HepG2 (cell line): ENCODE results near the gene ASXL3. TPM values are rescaled to one million over a fixed set of nuclear protein-coding genes. Genes with fewer than 3 reads are reported as not detected.

Experiments used
- ATAC-seq: fragments of 200-7000 bp; cut with Tn5 transposase; 3 replicates; pipeline ENCODE4 v1.9.1; 2020; ENCODE audit warnings: mild to moderate bottlenecking, moderate library complexity
- BruUV-seq: library from RNA; stranded (reverse); fragments of 400-500 nt; replicated peaks from 2 replicates; lab custom pipeline; 2021; lab: Mats Ljungman, UMichigan
- CTCF ChIA-PET: fragments of 300-600 bp; formaldehyde crosslinking; extraction: SDS; loops from one replicate; lab custom pipeline; 2021; ENCODE audit warnings: low total read pairs, inconsistent platforms, low intra/inter-chr PET ratio; lab: Yijun Ruan, JAX
- POLR2A ChIA-PET: fragments of 350-600 bp; sonication (Branson Sonifier 250); formaldehyde crosslinking; loops from one replicate; lab custom pipeline; 2020; ENCODE audit warnings: antibody characterized with exemption, inconsistent platforms; lab: Yijun Ruan, JAX
- DNase-seq: peaks from one replicate; pipeline ENCODE4 v3.0.0-alpha.2; 2015; ENCODE audit warnings: low spot score
- FAIRE-seq: peaks from 3 replicates; lab custom pipeline; 2011; peaks lifted over from hg19 to GRCh38; lab: Jason Lieb, UNC
- H2AFZ ChIP-seq: one replicate; pipeline ENCODE4 v1.6.1; 2011; ENCODE audit warnings: low read length, inconsistent platforms
- H3K27ac ChIP-seq: fragments of 300-600 bp; 3 replicates; pipeline ENCODE4 v1.8.0; 2011; ENCODE audit warnings: mixed run types, mild to moderate bottlenecking, mixed read lengths, low read length, inconsistent platforms; ENCODE audit not compliant: insufficient read depth; ENCODE audit errors: extremely low read length
- H3K27me3 ChIP-seq, 2 experiments: fragments of 200-600 bp in 1 of 2; 2 replicates in 1 of 2; 3 replicates in 1 of 2; pipeline versions ENCODE4 v1.6.0 to v1.8.0; 2011; ENCODE audit warnings: low read length in 2 of 2, mild to moderate bottlenecking in 2 of 2, moderate library complexity in 2 of 2, inconsistent platforms in 1 of 2; ENCODE audit not compliant: insufficient read depth in 2 of 2, control insufficient read depth in 1 of 2
- H3K36me3 ChIP-seq, 2 experiments: fragments of 200-600 bp in 1 of 2; replicated peaks in 1 of 2; 2 replicates in 1 of 2; 3 replicates in 1 of 2; pipeline versions ENCODE4 v1.5.1 to v1.8.0; 2011; ENCODE audit warnings: low read length in 2 of 2, inconsistent platforms in 1 of 2; ENCODE audit not compliant: insufficient read depth in 2 of 2, control insufficient read depth in 1 of 2
- H3K4me1 ChIP-seq: 2 replicates; pipeline ENCODE4 v1.5.1; 2012; ENCODE audit warnings: low read length, inconsistent platforms; ENCODE audit not compliant: insufficient read depth
- H3K4me2 ChIP-seq: 2 replicates; pipeline ENCODE4 v1.6.0; 2011; ENCODE audit warnings: low read depth, low read length, inconsistent platforms
- H3K4me3 ChIP-seq, 3 experiments: fragments of 200-600 bp in 1 of 3; sonication (generic), shearing (Covaris generic) in 1 of 3; replicated peaks in 1 of 3; 2 replicates each; pipeline ENCODE4 v1.5.1; 2011 to 2016; ENCODE audit warnings: low read length in 3 of 3, inconsistent platforms in 2 of 3, low read depth in 2 of 3, mild to moderate bottlenecking in 2 of 3, control low read depth in 1 of 3, mixed read lengths in 1 of 3; ENCODE audit not compliant: insufficient read depth in 1 of 3
- H3K79me2 ChIP-seq: one replicate; pipeline ENCODE4 v1.6.1; 2011; ENCODE audit warnings: low read length, inconsistent platforms; ENCODE audit not compliant: insufficient read depth
- H3K9ac ChIP-seq: 2 replicates; pipeline ENCODE4 v1.6.0; 2011; ENCODE audit warnings: mild to moderate bottlenecking, low read depth, low read length, inconsistent platforms; ENCODE audit not compliant: insufficient read depth
- H3K9me3 ChIP-seq: 2 replicates; pipeline ENCODE4 v1.5.1; 2012; ENCODE audit warnings: mild to moderate bottlenecking, low read length
- H4K20me1 ChIP-seq: 2 replicates; pipeline ENCODE4 v1.6.0; 2011; ENCODE audit warnings: inconsistent platforms, mild to moderate bottlenecking, low read length, moderate library complexity; ENCODE audit not compliant: insufficient read depth
- HOXA3 ChIP-seq: sonication (generic); formaldehyde crosslinking; IDR thresholded peaks from 2 replicates; pipeline ENCODE4 v1.5.0; 2020; ENCODE audit warnings: missing genetic modification reagents
- TP53 ChIP-seq: sonication (generic); formaldehyde crosslinking; conservative IDR thresholded peaks from 2 replicates; pipeline ENCODE4 v1.4.0; 2020; ENCODE audit warnings: missing genetic modification reagents
- ZBTB44 ChIP-seq: sonication (generic); formaldehyde crosslinking; IDR thresholded peaks from 2 replicates; pipeline ENCODE4 v1.4.0; 2020; ENCODE audit warnings: missing genetic modification reagents
- in situ Hi-C: cut with HindIII; loops from 2 replicates; pipeline ENCODE4 v1.10.0; 2017; ENCODE audit warnings: low pct_unique_long_range_greater_than_20kb; ENCODE audit not compliant: extremely low pct_ligation_motif_present
- intact Hi-C: fragments of 100-400 bp; cut with micrococcal nuclease; formaldehyde crosslinking; loops from one replicate; pipeline ENCODE4 v1.10.0; 2022; ENCODE audit not compliant: unreplicated experiment
- polyA plus RNA-seq, 8 experiments: library from polyadenylated mRNA; depleted of rRNA in 3 of 8; stranded (reverse) in 7 of 8; unstranded in 1 of 8; fragments of >200 nt; fragmentation: Illumina TruSeq in 4 of 8; extraction: Trizol in 4 of 8; gene quantifications; 2 replicates each; pipeline versions ENCODE4 v1.2.1 to v1.2.3, GENCODE V29; 2011 to 2016; ENCODE audit warnings: low read depth in 4 of 8, missing spikeins in 1 of 8, mixed read lengths in 1 of 8; ENCODE audit not compliant: insufficient read depth in 1 of 8
- total RNA-seq, 5 experiments: library from RNA; depleted of rRNA; stranded (reverse); fragments of >200 nt; fragmentation: Illumina TruSeq; extraction: Trizol; gene quantifications; 2 replicates each; pipeline ENCODE4 v1.2.3, GENCODE V29; 2016; ENCODE audit warnings: low read depth in 1 of 5
- TF ChIP-seq, protein P1 (sequence below): IDR thresholded peaks from 2 replicates; pipeline ENCODE4 v1.6.1; 2018; ENCODE audit warnings: missing genetic modification reagents
- TF ChIP-seq, protein P2 (sequence below): sonication (generic); formaldehyde crosslinking; IDR thresholded peaks from 2 replicates; pipeline ENCODE4 v1.9.0; 2021; ENCODE audit warnings: missing genetic modification reagents, borderline replicate concordance

Gene ASXL3
- total and polyA plus RNA-seq, 2 of the 13 experiments (the other 11 are each of a cell fraction or from before 2014, with no cell fraction given) = not detected

DNA sequence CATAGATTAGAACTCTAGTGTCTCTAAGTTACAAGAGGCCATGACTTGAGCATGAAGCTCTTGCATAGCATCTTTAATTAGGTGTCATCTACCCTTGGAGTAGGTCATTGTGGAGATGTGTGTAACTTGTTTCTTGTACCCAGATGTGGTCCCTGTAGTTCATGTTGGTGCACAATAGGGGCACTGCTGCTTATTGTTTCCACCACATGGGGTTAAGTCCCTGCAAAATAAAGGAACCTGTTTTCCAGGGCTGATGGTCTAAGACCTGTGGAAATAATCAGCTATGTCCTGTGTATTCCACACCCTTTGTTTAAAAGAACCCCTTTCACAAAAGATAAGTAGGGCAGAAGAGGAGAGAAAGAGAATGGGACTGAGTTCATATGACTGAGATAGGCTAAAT is 28.6 kb downstream of the ASXL3 start:
- TF ChIP-seq TP53 (CRISPR knock-in tag) (no peak), ZBTB44 (CRISPR knock-in tag) (no peak), HOXA3 (CRISPR knock-in tag) (no peak)
- TF ChIP-seq, protein P1, sequence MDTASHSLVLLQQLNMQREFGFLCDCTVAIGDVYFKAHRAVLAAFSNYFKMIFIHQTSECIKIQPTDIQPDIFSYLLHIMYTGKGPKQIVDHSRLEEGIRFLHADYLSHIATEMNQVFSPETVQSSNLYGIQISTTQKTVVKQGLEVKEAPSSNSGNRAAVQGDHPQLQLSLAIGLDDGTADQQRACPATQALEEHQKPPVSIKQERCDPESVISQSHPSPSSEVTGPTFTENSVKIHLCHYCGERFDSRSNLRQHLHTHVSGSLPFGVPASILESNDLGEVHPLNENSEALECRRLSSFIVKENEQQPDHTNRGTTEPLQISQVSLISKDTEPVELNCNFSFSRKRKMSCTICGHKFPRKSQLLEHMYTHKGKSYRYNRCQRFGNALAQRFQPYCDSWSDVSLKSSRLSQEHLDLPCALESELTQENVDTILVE (CRISPR knock-in tag) = no peak
- TF ChIP-seq, protein P2, sequence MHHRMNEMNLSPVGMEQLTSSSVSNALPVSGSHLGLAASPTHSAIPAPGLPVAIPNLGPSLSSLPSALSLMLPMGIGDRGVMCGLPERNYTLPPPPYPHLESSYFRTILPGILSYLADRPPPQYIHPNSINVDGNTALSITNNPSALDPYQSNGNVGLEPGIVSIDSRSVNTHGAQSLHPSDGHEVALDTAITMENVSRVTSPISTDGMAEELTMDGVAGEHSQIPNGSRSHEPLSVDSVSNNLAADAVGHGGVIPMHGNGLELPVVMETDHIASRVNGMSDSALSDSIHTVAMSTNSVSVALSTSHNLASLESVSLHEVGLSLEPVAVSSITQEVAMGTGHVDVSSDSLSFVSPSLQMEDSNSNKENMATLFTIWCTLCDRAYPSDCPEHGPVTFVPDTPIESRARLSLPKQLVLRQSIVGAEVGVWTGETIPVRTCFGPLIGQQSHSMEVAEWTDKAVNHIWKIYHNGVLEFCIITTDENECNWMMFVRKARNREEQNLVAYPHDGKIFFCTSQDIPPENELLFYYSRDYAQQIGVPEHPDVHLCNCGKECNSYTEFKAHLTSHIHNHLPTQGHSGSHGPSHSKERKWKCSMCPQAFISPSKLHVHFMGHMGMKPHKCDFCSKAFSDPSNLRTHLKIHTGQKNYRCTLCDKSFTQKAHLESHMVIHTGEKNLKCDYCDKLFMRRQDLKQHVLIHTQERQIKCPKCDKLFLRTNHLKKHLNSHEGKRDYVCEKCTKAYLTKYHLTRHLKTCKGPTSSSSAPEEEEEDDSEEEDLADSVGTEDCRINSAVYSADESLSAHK (CRISPR knock-in tag) = no peak
- FAIRE-seq (no peak), ATAC-seq (peak; percentile 55; the same call in 2 of the 3 replicates), DNase-seq (no peak)
- H3K4me3 ChIP-seq = no peak overlapping the region
- no peaks in the 10 kb centered on the region for H3K9me3 ChIP-seq
- in situ Hi-C loops = no loop called here
- no peaks in the 10 kb centered on the region for H4K20me1 ChIP-seq
- H2AFZ ChIP-seq = no peak overlapping the region
- ChIA-PET POLR2A (no interaction called here), CTCF (no interaction called here)
- no TSS peak for BruUV-seq
- no peak overlapping the region for H3K9ac ChIP-seq
- no peak overlapping the region for H3K27ac ChIP-seq
- H3K79me2 ChIP-seq = no peaks in the 10 kb centered on the region
- no peaks in the 10 kb centered on the region for H3K27me3 ChIP-seq
- H3K4me1 ChIP-seq = no peaks in the 10 kb centered on the region
- intact Hi-C loops = no loop called here
- H3K4me2 ChIP-seq = no peak overlapping the region
- H3K36me3 ChIP-seq = no peaks in the 10 kb centered on the region
